ENCODE measurements around the gene PRR14. TPM values are rescaled to one million over a fixed set of nuclear protein-coding genes. Genes with fewer than 3 reads are reported as not detected.

The PRR14 gene
- total and polyA plus RNA-seq, 4 donors: 16.0 to 63.2 (median 52.5) TPM

- WGBS, 2 donors: 96% methylated on average over 10 of the region's 10 CpGs
- no peaks in the 10 kb centered on the region for H3K27me3 ChIP-seq (ENCODE audit: control insufficient read depth in 3 of 3, insufficient read depth in 3 of 3, low read length in 2 of 3)
- TF ChIP-seq CTCF (IDR thresholded peaks at IDR 0.05; ENCODE audit: control extremely low read depth, extremely low read depth): no peak
- H3K4me1 ChIP-seq (ENCODE audit: control insufficient read depth in 5 of 5, insufficient read depth in 5 of 5, low read length in 5 of 5): peaks cover 4 to 10% (median 8%) of the 10 kb centered on the region in 5 donors
- peaks cover 40 to 58% (median 55%) of the 10 kb centered on the region in 4 donors for H3K36me3 ChIP-seq (ENCODE audit: control insufficient read depth in 4 of 4, insufficient read depth in 4 of 4, low read length in 4 of 4)
- DNase-seq: no peak
- no peak overlapping the region for H3K4me3 ChIP-seq
- H3K27ac ChIP-seq (ENCODE audit: low read depth in 1 of 2, low read length in 1 of 2): no peak overlapping the region
- H3K9ac ChIP-seq (ENCODE audit: insufficient read depth in 1 of 2, low read length in 2 of 2): no peak overlapping the region
- no peaks in the 10 kb centered on the region for H3K9me3 ChIP-seq (ENCODE audit: control insufficient read depth in 4 of 4, insufficient read depth in 3 of 4, low read length in 3 of 4)
- no peak for ATAC-seq (ENCODE audit: insufficient read depth, low FRiP score)
Observed at GRCh38 chr16:30703971-30704370, 53.2 kb downstream of the PRR14 start.

Small RNA genes lying within 50 kb of the gene (small RNA-seq; reads per million reads assigned to genes)
- not detected for gene AC093249.1 (ENCODE audit: low replicate concordance)
- gene RNU6-1043P (ENCODE audit: low replicate concordance): not detected
- not detected for gene RNU6-416P (ENCODE audit: low replicate concordance)

Other genes starting within 250 kb of the PRR14 start
- gene ZNF771, start 243.4 kb upstream of the PRR14 start, total RNA-seq: 1 to 10 TPM; 3.0 to 7.2 TPM
- gene ZNF771, start 243.4 kb upstream of the PRR14 start, polyA plus RNA-seq: 1 to 10 TPM; 3.3 to 5.4 TPM
- gene DCTPP1, start 220.9 kb upstream of the PRR14 start, total RNA-seq: 10 to 100 TPM; 13.2 to 33.8 TPM
- gene DCTPP1, start 220.9 kb upstream of the PRR14 start, polyA plus RNA-seq: 10 to 100 TPM; 20.3 to 50.9 TPM
- 10 to 100 TPM; 17.1 to 54.5 TPM for gene SEPHS2, start 205.1 kb upstream of the PRR14 start, total RNA-seq
- 10 to 100 TPM; 37.5 to 68.6 TPM for gene SEPHS2, start 205.1 kb upstream of the PRR14 start, polyA plus RNA-seq
- gene ITGAL, start 178.2 kb upstream of the PRR14 start, total RNA-seq: 10 to 100 TPM; 14.4 to 48.1 TPM
- 10 to 100 TPM; 15.2 to 32.8 TPM for gene ITGAL, start 178.2 kb upstream of the PRR14 start, polyA plus RNA-seq
- 10 to 100 TPM; 17.9 to 33.9 TPM for gene ZNF768, start 124.4 kb upstream of the PRR14 start, total RNA-seq
- gene ZNF768, start 124.4 kb upstream of the PRR14 start, polyA plus RNA-seq: 10 to 100 TPM; 20.0 to 45.1 TPM
- gene ZNF747, start 116.1 kb upstream of the PRR14 start, total RNA-seq: 10 to 100 TPM; 11.2 to 11.7 TPM
- 1 to 10 TPM; 7.1 to 7.2 TPM for gene ZNF747, start 116.1 kb upstream of the PRR14 start, polyA plus RNA-seq
- 10 to 100 TPM; 10.4 to 12.6 TPM for gene ZNF764, start 92.6 kb upstream of the PRR14 start, total RNA-seq
- 1 to 10 TPM; 4.9 to 6.1 TPM for gene ZNF764, start 92.6 kb upstream of the PRR14 start, polyA plus RNA-seq
- 10 to 100 TPM in 1 of 2 donors, 1 to 10 TPM in 1; 8.6 to 22.6 TPM for gene ZNF688, start 79.2 kb upstream of the PRR14 start, total RNA-seq
- 10 to 100 TPM; 10.5 to 23.3 TPM for gene ZNF688, start 79.2 kb upstream of the PRR14 start, polyA plus RNA-seq
- gene ZNF785, start 65.3 kb upstream of the PRR14 start, total RNA-seq: 10 to 100 TPM; 13.9 to 15.5 TPM
- gene ZNF785, start 65.3 kb upstream of the PRR14 start, polyA plus RNA-seq: 1 to 10 TPM; 4.0 to 5.5 TPM
- gene ZNF689, start 40.6 kb upstream of the PRR14 start, total RNA-seq: 1 to 10 TPM; 4.4 to 9.5 TPM
- 1 to 10 TPM; 3.0 to 5.1 TPM for gene ZNF689, start 40.6 kb upstream of the PRR14 start, polyA plus RNA-seq
- gene FBRS, start 7.5 kb downstream of the PRR14 start, total RNA-seq: 10 to 100 TPM; 32.1 to 80.8 TPM
- gene FBRS, start 7.5 kb downstream of the PRR14 start, polyA plus RNA-seq: 10 to 100 TPM; 55.4 to 55.7 TPM
- gene SRCAP, start 48.2 kb downstream of the PRR14 start, total RNA-seq: 10 to 100 TPM; 45.9 to 61.0 TPM
- 10 to 100 TPM; 13.4 to 16.7 TPM for gene SRCAP, start 48.2 kb downstream of the PRR14 start, polyA plus RNA-seq
- gene PHKG2, start 97.5 kb downstream of the PRR14 start, total RNA-seq: 10 to 100 TPM; 12.2 to 35.2 TPM
- gene PHKG2, start 97.5 kb downstream of the PRR14 start, polyA plus RNA-seq: 10 to 100 TPM; 28.1 to 37.4 TPM
- 10 to 100 TPM in 1 of 2 donors, 1 to 10 TPM in 1; 7.3 to 29.5 TPM for gene CFAP119, start 111.1 kb downstream of the PRR14 start, total RNA-seq
- gene CFAP119, start 111.1 kb downstream of the PRR14 start, polyA plus RNA-seq: 10 to 100 TPM; 13.8 to 19.7 TPM
- gene RNF40, start 111.4 kb downstream of the PRR14 start, total RNA-seq: 100 to 1,000 TPM in 1 of 2 donors, 10 to 100 TPM in 1; 77.6 to 103 TPM
- gene RNF40, start 111.4 kb downstream of the PRR14 start, polyA plus RNA-seq: 10 to 100 TPM; 54.1 to 80.4 TPM
- 10 to 100 TPM; 10.1 to 16.3 TPM for gene ZNF629, start 136.2 kb downstream of the PRR14 start, total RNA-seq
- gene ZNF629, start 136.2 kb downstream of the PRR14 start, polyA plus RNA-seq: 1 to 10 TPM; 5.7 to 8.0 TPM
- gene BCL7C, start 243.1 kb downstream of the PRR14 start, total RNA-seq: 10 to 100 TPM; 25.7 to 30.9 TPM
- gene BCL7C, start 243.1 kb downstream of the PRR14 start, polyA plus RNA-seq: 10 to 100 TPM; 18.2 to 51.8 TPM
- gene CTF1, start 245.7 kb downstream of the PRR14 start, total RNA-seq: 1 to 10 TPM; 4.7 to 9.8 TPM
- gene CTF1, start 245.7 kb downstream of the PRR14 start, polyA plus RNA-seq: 1 to 10 TPM; 3.3 to 5.6 TPM

Data from lung (tissue), 13 donors.